B cell (primary cell): ENCODE measurements around the gene ZKSCAN2.

ENCODE experiments used
- CTCF ChIP-seq: fragments of 200-600 bp; IDR thresholded peaks from one replicate; pipeline ENCODE4 v1.8.0; 2022; ENCODE audit warnings: antibody characterized with exemption, mild to moderate bottlenecking
- EZH2 ChIP-seq: IDR thresholded peaks from 2 replicates; pipeline ENCODE4 v1.6.1; 2012; ENCODE audit warnings: borderline replicate concordance, low read depth, mild to moderate bottlenecking, moderate library complexity, low read length; ENCODE audit not compliant: insufficient read depth, poor library complexity, severe bottlenecking

- TF ChIP-seq CTCF (no peak), EZH2 (no peak)
These were observed 65.5 kb downstream of the ZKSCAN2 start for GRCh38 chr16:25192096-25192495.
